ENCODE data around the gene RFX2. TPM values are rescaled to one million over a fixed set of nuclear protein-coding genes. Genes with fewer than 3 reads are reported as not detected.
A peak's percentile ranks its signal among the peaks of the same experiment; 100 is the strongest.

RFX2 gene
- total RNA-seq, 2 donors from 2014 or later = 20.7 to 21.7 TPM

DNA sequence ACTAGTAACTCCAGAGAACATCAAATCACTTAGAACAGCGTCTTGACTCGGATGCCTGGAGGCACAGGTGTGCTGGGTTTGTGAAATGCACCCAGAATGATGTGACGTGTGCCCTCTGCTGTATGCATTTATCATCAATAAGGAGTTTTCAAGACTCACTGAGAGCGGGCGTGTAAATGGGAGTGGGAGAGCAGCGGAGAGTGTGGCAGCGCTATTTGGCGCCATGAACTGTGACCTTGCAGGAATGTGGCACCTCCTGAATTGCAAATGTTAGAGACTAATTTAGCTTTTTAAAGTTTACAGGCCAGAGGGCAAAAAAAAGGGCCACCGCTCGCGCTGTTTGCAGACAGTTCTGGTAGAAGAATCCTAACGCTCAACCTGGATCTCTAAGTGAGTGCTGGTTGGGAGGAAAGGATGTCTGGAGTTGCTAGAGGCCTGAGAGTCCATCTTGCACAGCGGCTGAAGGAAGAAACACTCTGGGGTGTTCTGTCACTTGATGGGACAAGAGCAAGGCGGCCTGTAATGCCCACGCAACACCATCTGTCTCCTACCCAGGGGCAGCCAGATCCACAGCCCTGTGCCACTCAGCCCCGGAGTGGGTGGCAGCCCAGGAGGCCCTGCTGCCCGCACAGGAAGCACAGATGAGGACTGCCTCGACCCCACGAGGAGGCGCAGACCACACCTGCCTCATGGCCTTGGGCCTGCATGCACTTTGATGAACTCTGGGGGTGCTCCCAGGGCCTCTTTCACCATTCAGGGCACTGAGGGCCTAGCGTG lies 152.0 kb downstream of the RFX2 start:
- intact Hi-C loops (cut with DNase I) = no loop called here
- DNase-seq (ENCODE audit: low spot score) = no peak

DNA sequence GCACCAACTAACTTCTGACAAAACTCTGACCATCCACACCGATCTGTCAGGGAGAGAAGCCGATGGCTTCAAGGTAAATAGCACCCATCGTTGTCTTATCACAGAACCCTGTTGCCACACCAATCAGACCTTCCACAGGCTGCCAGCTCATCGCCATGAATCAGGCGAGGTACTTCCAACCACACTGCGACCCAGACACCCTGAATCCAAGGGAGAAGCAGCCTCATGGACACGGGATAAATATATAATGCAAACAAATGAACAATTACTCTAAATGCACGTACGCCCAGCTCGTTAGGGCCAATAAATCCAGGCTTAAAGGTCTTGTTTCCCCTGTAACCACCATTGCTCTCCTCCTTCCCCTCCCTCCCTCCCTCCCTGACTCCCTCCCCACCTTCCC lies 153.1 kb downstream of the RFX2 start:
- intact Hi-C loops (cut with DNase I) = no loop called here
- DNase-seq (ENCODE audit: low spot score) = no peak

DNA sequence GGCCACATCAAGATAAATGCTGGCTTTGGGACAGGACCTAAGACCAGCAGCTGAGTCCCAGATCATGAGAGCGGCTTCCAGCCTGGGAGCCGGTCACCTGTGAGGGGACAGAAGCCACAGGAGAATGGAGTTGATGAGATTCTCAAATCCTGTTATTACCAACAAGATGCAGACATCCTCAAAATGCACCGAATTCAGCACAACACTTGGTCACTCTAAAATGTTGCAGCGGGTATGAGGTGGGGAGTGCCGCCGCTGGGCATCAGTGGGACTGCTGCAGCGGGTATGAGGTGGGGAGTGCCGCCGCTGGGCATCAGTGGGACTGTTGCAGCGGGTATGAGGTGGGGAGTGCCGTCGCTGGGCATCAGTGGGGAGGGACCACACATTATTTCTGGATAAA lies 153.6 kb downstream of the RFX2 start:
- no peak for DNase-seq (ENCODE audit: low spot score)
- intact Hi-C loops (cut with DNase I) = no loop called here

DNA sequence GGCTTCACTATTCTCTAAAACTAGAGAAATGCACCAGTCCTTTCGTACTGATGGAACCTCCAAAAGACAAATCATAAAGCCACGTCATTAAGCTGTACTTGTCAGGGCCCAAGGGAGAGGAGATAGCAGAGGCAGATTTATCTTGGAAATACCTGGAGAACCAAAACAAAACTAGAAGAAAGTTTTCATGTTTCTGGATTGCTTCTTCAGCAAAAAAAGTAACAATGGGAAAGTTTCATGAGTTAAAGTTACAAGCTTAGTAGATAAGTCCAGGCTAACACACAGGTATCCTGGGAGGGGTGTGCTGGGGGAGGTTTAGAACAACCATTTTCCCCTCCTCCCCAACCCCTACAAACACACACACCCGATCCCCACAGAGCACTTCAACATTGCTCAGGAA lies 154.0 kb downstream of the RFX2 start:
- no peak for DNase-seq (ENCODE audit: low spot score)
- intact Hi-C loops (cut with DNase I) = no loop called here

DNA sequence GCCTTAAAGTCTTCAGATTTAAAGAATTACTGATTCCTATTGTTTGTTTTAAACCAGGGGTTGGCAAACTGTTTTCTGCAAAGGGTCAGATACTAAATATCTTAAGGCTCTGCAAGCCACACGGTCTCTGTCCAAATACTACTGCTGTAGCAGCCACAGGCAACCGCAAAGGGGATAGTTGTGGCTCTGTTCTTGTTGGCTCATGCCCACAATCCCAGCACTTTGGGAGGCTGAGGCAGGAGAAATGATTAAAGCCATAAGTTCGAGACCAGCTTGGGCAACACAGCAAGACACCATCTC lies 154.7 kb downstream of the RFX2 start:
- intact Hi-C loops (cut with DNase I) = no loop called here
- no peak for DNase-seq (ENCODE audit: low spot score)

DNA sequence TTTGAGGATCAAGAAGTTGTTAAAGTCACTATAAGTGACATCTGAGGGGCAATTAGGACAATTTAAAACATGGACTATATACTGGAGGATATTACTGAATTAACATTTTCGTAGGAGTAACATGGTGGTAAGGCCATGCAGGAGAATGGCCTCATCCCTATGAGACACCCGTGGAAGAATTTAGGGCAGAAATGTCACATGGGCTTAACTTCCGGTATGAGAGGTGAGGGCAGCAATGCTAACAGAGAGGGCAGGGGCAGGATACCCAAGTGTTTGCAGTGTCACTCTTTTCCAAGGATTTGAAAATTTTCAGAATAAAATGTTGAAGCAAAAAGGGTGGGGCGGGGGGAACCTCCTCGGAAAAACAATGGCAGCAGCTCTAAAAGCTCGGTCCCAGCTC lies 156.0 kb downstream of the RFX2 start:
- intact Hi-C loops (cut with DNase I) = no loop called here
- DNase-seq (ENCODE audit: low spot score) = no peak

DNA sequence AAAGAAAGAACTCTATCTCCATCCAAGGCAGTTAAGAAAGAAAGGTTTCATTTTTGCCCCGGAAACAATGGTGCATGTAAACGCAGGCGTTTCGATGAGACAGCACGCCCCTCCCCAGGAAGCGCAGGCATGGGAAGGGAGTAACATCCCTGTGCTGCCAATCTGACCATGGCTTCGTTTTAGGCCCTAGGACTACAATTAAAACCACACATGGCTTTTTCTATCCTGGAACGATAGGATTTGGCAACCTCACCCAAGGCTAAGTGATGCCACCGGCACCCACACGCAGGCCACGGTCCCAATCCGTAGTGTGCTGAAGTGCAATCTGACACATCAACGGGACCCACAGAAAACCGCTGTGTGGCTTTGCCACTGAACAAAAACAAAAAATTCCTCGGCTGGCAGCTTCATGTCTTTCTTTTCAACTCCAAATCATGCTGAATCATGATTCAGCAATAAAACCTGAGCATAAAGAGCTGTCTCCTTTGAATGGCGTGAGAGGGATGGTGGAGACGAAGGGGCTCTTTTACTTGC lies 156.6 kb downstream of the RFX2 start:
- no peak for DNase-seq (ENCODE audit: low spot score)

DNA sequence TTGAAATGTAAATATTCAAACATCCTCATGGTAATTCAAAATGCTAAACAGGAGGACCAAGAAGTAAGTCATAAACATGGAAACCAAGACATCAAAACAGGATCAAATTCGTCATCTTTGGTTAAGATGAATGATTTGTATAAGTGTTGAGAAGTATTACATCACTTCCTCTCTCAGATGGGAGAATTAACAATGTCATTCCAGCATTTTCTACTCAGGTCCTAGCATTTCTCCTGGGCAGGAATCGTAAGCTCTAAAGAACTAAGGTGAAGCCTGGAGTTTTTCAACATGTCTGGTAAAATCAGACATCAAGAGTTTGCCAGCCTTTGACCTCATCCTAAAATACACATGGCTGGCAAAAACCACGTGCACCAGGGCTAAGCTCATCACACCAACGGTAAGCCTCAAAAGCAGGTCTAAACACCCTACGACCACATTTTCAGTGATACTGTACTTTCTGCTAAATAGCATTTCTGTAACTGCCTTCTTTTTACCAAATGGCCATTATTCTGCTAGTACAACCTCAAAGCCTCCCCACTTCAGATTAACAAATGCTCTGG lies 157.2 kb downstream of the RFX2 start:
- DNase-seq (ENCODE audit: low spot score) = no peak
- intact Hi-C loops (cut with DNase I) = no loop called here

More for the DNA sequence above, 156.6 kb downstream of the RFX2 start:
- intact Hi-C loops (cut with DNase I) = no loop called here

DNA sequence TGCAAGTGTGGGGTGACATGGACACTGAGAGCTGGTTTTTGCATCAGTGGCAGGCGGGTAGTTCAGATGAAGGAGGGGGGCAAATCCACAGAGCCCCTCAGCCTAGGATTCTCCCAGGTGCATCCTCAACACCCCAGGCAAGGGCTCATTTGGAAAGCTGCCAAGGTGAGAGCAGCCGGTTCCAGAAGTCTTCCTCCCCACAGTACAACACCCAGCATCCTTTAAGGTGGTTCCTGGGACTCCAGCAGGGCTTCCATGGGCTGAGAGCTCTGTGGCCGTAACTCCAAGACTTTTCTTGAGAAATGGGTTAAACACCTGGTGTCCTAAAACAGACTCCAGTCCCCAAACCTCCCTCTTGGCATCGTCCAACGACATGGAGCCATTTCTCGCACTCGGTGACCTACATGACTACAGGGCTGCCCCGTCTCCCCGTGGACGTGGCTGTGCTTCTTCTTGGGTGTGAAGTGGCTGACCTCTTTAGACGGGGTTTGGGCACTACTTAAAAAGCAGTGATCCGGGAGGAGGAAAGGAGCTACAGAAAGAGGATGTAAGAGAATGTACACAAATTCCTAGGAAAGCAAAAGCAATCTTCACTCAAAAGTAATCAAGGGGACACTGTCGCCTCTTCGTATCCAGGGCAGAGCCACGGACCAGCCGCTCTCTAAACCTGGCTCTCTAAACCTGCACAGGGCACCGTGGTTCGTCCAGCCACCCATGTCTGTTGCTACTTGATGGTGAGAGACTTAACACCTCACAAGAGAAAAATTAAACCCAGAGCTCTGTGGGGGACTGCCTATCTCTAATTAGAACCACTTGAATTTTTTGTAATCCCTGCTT lies 157.9 kb downstream of the RFX2 start:
- no peak for DNase-seq (ENCODE audit: low spot score)
- intact Hi-C loops (cut with DNase I) = no loop called here

DNA sequence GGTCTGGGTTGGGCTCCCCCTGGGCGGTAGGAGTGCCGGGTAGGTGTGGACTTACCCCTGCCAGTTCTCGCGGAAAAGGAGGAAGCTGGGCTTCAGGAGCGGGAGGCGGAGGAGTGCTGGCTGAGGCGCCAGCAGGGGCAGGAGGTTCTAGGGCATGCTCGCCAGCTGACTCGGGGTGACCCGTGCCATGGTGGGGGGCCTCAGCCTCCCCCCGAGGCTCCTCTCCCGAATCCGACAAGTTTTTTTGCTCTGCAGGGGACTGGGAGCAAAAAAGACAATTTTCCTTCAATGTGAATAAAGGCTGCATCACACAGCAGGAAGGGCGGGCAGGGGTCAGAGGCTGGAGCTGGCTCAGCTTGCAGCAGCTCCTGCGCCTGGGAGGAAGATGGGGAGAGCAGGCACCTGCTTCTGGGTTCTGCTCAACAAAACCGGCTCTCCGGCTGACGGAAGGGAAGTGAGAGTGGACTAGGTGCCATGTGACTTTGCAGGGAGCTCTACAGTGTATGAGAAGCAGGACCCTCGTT lies 158.9 kb downstream of the RFX2 start:
- intact Hi-C loops (cut with DNase I) = no loop called here
- no peak for DNase-seq (ENCODE audit: low spot score)

DNA sequence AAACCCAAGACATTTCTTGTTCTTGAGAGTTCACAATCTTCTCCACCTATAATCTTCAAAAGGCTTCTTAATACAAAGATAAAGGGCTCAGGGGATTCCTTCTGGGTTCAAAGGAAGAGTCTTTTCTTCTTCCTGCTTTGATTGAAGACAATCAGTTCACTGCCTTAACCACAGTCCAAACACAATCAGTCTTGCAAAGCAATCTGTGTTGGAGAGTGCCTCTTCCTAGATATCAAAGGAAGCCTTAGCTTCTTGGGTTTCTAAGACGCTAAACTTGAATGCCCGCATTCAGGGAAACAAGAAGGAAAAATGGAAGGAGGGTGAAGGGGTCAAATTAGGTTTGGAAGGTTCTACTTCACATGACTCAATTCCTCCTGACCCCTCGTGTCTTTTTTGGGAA lies 159.6 kb downstream of the RFX2 start:
- DNase-seq (ENCODE audit: low spot score) = no peak
- intact Hi-C loops (cut with DNase I) = no loop called here

DNA sequence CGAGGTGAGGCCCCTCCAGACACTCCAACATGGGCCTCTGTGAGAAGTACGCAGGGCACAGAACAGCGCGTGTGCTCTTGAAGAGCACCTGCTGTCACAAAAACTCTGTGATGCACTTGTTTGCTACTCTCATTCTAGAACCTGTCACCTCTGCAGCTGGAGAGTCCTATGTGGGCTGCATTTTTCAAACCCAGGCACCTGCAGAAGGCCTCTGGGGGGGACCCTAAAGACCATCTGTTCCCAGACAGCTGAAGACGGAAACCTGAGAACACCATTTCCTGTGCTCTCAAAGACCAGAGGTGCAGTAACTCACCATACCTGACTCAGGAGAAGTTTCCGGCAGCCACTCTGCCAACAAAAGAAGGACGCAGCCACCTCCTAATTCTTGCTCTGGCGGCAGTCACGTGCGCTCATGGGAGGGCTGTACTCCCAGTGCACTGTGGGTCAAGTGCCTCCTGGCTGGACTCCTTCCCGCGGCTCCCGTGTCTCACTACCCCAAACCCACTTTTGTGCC lies 160.5 kb downstream of the RFX2 start:
- intact Hi-C loops (cut with DNase I) = no loop called here

DNA sequence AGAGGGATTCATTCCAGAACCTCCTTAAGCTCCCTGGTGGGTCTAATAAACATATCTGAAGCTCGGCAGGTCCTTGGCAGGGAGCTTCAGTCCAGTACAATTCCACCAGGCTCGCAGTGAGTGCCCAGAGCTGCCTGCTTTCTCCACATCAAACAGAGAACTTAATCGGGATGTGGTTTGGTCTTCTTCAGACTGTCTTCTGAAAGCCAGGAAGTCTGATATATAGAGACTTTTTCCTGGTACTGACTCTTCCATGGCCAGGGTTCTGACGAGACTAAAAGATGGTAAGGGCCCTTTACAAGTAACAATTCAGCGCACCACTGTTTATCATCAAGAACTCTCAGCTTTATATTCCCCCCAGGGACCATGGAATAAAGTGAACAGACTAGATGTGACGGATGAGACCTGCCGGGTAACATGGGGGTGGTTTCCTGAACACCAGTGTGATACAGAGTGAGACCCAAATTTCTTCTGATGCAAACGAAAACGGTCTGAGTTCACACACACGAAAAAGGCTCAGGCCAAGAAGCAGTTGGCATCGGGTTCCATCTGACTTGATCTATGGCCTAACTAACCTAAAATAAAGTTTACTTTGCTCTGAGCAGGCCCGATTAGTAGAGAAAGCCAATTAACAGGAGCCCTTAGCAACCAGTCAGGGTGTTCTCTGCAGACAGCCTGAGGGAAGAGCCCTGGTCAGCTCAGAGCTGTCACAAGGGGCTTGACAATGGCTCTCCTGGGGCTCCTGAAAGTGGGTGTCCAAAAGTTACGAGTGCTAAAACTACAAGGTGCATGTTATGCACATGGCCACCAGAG lies 161.3 kb downstream of the RFX2 start:
- DNase-seq (ENCODE audit: low spot score) = no peak

More for the DNA sequence above, 160.5 kb downstream of the RFX2 start:
- no peak for DNase-seq (ENCODE audit: low spot score)

DNA sequence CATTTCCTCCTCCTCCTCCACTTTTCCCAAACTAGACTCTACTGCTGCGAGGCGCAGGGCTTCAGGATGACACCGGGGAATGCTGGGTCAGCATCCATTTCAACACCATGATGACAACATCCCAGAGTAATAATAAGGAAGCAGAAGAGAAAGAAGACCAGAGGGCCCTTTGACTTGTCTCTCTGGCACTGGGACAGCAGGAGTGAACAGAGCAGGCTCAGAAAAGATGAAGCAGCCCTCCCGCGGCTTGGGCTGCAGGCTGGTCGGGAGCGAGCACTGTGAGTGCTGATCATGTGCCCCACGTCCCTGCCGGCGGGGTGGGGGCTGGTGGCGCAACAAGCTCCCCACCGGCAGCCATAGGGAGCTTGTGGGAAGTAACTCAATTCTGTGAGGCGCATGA lies 162.9 kb downstream of the RFX2 start:
- intact Hi-C loops (cut with DNase I) = no loop called here
- peak; percentile 91 for DNase-seq (ENCODE audit: low spot score)

More for the DNA sequence above, 161.3 kb downstream of the RFX2 start:
- intact Hi-C loops (cut with DNase I) = no loop called here

DNA sequence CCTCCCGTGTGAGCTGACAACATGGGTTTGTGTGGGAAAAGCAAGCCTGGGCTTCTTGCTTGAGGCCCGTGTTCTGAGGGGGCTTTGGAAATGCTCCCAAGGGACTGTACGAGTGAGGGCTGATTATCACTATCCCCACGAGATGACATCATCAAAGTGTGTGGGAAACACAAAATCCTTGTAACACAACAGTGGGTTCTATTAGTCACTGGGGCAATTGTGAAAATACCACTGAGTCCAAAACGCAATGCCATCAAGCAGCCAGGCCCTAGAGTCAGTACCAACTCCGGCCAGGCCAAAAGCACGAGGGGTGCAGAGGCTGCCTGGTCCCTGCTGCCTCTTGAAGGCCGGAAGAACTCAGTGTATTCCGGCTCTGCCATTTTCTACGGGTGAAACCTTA lies 166.7 kb downstream of the RFX2 start:
- DNase-seq (ENCODE audit: low spot score) = no peak

More for the DNA sequence above, 166.7 kb downstream of the RFX2 start:
- intact Hi-C loops (cut with DNase I) = no loop called here
